Right atrium auricular region (tissue), 2 donors: ENCODE results near the gene TAB2. TPM values are rescaled to one million over a fixed set of nuclear protein-coding genes. Genes with fewer than 3 reads are reported as not detected.
A peak's percentile ranks its signal among the peaks of the same experiment; 100 is the strongest.
"Not testable (repeated sequence)": the region's sequence is repeated elsewhere in the genome, so short reads cannot be mapped to it uniquely, and the experiment has no call there.

ENCODE experiments used
- DNase-seq: peaks from one replicate; pipeline ENCODE4 v3.0.0-alpha.2; 2019; ENCODE audit warnings: low spot score
- H3K27ac ChIP-seq, 2 donors: fragments of 200-600 bp; sonication (generic); 1 replicate in 1 of 2; 2 replicates in 1 of 2; pipeline ENCODE4 v1.5.1; 2016 to 2019
- H3K27me3 ChIP-seq, 2 donors: fragments of 200-600 bp; sonication (generic); one replicate each; pipeline versions ENCODE4 v1.5.1 to v1.6.0; 2017 to 2019
- H3K36me3 ChIP-seq: fragments of 200-600 bp; sonication (generic); one replicate; pipeline ENCODE4 v1.5.1; 2016
- H3K4me1 ChIP-seq, 2 donors: fragments of 200-600 bp; sonication (generic); one replicate each; pipeline versions ENCODE4 v1.5.1 to v1.6.0; 2017 to 2019
- H3K4me3 ChIP-seq, 2 donors: fragments of 200-600 bp; sonication (generic); 1 replicate in 1 of 2; 2 replicates in 1 of 2; pipeline ENCODE4 v1.5.1; 2017 to 2019; ENCODE audit warnings: mild to moderate bottlenecking in 1 of 2, moderate library complexity in 1 of 2
- H3K9me3 ChIP-seq, 2 donors: fragments of 200-600 bp; sonication (generic); one replicate each; pipeline ENCODE4 v1.5.1; 2019
- total RNA-seq, 2 donors: library from RNA; depleted of rRNA; stranded (reverse); fragments of >200 nt; gene quantifications; one replicate each; pipeline ENCODE4 v1.1.0, GENCODE V29; 2016
- TF ChIP-seq, protein P1 (sequence below), 2 donors: fragments of 200-600 bp; sonication (generic); IDR thresholded peaks; one replicate each; pipeline ENCODE4 v1.5.1; 2019; ENCODE audit warnings: antibody characterized with exemption in 2 of 2

The TAB2 gene
- total RNA-seq, 2 donors from 2014 or later = 51.8 to 58.5 TPM

DNA sequence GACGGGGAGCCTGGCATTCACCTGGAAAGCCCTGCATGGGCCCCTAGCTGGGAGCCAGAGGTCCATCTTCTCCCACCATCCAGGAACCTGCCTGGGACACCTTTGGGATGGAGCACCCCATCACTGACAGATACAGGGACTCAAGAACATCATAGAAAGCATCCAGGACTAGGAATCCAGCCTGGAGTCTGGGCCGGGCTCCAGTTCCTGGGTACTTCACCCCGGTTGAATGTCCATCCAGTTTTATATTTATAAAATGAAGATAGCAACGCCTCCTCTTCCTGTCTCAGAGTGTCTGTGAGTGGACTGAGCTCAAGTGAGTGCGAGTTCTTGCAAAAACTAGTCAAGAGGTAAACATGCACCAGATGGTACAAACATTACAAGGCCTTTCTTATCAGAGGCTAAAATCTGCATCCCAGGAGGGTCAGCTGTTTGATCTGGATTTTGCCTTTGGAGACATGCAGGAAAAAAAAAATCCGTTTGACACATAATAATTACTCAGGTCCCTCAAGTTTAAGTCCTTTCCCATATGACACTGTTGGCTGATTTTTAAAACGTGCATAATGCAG, 139.9 kb downstream of the TAB2 start:
- peak overlapping the region in 1 of 2 donors; percentile 36 for H3K27ac ChIP-seq
- peaks cover 0 to 46% of the 10 kb centered on the region in 2 donors for H3K4me1 ChIP-seq
- no peak for DNase-seq
- no peaks in the 10 kb centered on the region for H3K36me3 ChIP-seq
- no peaks in the 10 kb centered on the region for H3K27me3 ChIP-seq
- TF ChIP-seq, protein P1, sequence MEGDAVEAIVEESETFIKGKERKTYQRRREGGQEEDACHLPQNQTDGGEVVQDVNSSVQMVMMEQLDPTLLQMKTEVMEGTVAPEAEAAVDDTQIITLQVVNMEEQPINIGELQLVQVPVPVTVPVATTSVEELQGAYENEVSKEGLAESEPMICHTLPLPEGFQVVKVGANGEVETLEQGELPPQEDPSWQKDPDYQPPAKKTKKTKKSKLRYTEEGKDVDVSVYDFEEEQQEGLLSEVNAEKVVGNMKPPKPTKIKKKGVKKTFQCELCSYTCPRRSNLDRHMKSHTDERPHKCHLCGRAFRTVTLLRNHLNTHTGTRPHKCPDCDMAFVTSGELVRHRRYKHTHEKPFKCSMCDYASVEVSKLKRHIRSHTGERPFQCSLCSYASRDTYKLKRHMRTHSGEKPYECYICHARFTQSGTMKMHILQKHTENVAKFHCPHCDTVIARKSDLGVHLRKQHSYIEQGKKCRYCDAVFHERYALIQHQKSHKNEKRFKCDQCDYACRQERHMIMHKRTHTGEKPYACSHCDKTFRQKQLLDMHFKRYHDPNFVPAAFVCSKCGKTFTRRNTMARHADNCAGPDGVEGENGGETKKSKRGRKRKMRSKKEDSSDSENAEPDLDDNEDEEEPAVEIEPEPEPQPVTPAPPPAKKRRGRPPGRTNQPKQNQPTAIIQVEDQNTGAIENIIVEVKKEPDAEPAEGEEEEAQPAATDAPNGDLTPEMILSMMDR (IDR thresholded peaks at IDR 0.05) = no peak
- H3K9me3 ChIP-seq = no peaks in the 10 kb centered on the region
- H3K4me3 ChIP-seq = no peak overlapping the region

DNA sequence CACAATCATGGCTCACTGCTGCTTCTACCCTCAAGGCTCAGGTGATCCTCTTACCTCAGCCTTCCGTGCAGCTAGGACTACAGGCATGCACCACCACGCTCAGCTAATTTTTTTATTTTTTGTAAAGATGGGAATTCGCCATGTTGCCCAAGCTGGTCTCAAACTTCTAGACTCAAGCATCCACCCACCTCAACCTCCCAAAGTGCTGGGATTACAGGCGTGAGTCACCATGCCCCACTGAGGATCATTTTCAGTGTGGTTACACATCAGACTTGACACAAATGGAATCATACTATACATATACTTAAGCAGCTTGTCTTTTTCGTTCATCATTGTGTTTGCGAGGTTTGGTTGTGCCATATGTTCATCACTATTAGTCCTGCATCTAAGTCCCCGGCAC, 140.7 kb downstream of the TAB2 start:
- DNase-seq = no peak
- no peak overlapping the region for H3K27ac ChIP-seq
- no peak overlapping the region for H3K4me3 ChIP-seq
- H3K27me3 ChIP-seq = no peaks in the 10 kb centered on the region
- no peaks in the 10 kb centered on the region for H3K36me3 ChIP-seq
- TF ChIP-seq, protein P1 (IDR thresholded peaks at IDR 0.05) = no peak
- H3K9me3 ChIP-seq = no peaks in the 10 kb centered on the region
- H3K4me1 ChIP-seq = peaks cover 0 to 44% of the 10 kb centered on the region in 2 donors

DNA sequence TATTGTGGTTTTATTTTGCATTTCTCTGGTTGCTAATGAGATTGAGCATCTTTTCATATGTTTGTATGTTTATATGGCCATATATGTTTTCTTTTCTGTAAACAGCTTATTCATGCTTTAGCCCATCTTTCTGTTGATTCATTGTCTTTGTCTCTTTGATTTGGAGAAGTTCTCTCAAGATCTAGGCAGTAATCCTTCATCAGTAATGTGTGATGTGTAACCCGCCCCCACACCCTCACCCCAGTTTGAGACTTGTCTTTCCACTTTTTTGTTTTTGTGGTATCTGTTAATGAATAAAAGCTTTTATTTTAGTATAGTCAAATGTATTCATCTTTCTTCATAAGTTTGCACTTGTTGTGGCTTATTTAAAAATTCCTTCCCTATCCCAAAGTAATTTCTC, 141.3 kb downstream of the TAB2 start:
- H3K27me3 ChIP-seq = no peaks in the 10 kb centered on the region
- peaks cover 0 to 38% of the 10 kb centered on the region in 2 donors for H3K4me1 ChIP-seq
- no peak overlapping the region for H3K27ac ChIP-seq
- no peaks in the 10 kb centered on the region for H3K9me3 ChIP-seq
- no peaks in the 10 kb centered on the region for H3K36me3 ChIP-seq
- H3K4me3 ChIP-seq = no peak overlapping the region
- TF ChIP-seq, protein P1 (IDR thresholded peaks at IDR 0.05) = no peak
- DNase-seq = no peak

DNA sequence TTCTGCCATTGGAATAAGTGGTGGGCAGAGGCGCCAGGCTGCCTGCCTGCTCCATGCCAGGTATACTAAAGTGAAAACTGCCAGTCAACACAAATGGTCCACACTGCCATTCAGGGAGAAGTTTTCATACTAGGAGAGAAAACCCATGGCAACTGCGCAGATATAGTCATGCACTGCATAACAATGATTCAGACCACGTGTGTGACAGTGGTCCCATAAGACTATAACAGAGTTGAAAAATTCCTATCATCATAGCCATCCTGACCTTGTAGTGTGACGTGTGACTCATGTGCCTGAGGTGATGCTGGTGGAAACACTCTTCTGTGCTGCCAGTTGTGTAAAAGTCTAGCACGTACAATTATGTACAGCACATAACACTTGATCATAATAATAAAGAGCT, 142.2 kb downstream of the TAB2 start:
- TF ChIP-seq, protein P1 (IDR thresholded peaks at IDR 0.05) = no peak
- no peak overlapping the region for H3K4me3 ChIP-seq
- DNase-seq = no peak
- H3K27me3 ChIP-seq = no peaks in the 10 kb centered on the region
- H3K9me3 ChIP-seq = no peaks in the 10 kb centered on the region
- H3K27ac ChIP-seq = no peak overlapping the region
- peaks cover 0 to 28% of the 10 kb centered on the region in 2 donors for H3K4me1 ChIP-seq
- H3K36me3 ChIP-seq = no peaks in the 10 kb centered on the region

DNA sequence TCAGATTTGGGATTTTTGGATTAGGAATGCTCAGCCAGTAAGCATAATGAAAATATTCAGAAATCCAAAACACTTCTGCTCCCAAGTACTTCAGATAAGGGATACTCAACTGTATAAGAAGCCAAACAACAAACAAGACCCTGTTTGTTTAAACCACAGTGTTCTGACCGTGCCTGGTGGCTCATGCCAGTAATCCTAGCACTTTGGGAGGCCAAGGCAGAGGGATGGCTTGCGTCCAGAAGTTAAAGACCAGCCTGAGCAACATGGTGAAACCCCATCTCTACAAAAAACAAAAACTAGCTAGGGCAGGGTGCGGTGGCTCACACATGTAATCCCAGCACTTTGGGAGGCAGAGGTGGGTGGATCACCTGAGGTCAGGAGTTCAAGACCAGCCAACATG, 142.7 kb downstream of the TAB2 start:
- not testable (repeated sequence) for H3K27me3 ChIP-seq, H3K27ac ChIP-seq, DNase-seq, H3K36me3 ChIP-seq, H3K4me3 ChIP-seq, H3K9me3 ChIP-seq
- H3K4me1 ChIP-seq = peaks cover 0 to 23% of the 10 kb centered on the region in 2 donors

Other genes starting within 250 kb of the TAB2 start
- gene SUMO4, start 82.5 kb downstream of the TAB2 start, total RNA-seq = 1 to 10 TPM in 1 of 2 donors, under 1 TPM in 1; 0.67 to 1.3 TPM
- gene ZC3H12D, start 167.3 kb downstream of the TAB2 start, total RNA-seq = 1 to 10 TPM in 1 of 2 donors, under 1 TPM in 1; 0.30 to 1.3 TPM
- 10 to 100 TPM; 14.6 to 17.0 TPM for gene PPIL4, start 228.3 kb downstream of the TAB2 start, total RNA-seq
- gene GINM1, start 248.7 kb downstream of the TAB2 start, total RNA-seq = 10 to 100 TPM; 45.5 to 54.9 TPM